Brain pericyte (primary cell): ENCODE data around the gene CHGA.

ENCODE experiments used
- DNase-seq: peaks from one replicate; pipeline ENCODE4 v3.0.0-alpha.2; 2012; ENCODE audit warnings: low read depth, low spot score

Gene CHGA

DNA sequence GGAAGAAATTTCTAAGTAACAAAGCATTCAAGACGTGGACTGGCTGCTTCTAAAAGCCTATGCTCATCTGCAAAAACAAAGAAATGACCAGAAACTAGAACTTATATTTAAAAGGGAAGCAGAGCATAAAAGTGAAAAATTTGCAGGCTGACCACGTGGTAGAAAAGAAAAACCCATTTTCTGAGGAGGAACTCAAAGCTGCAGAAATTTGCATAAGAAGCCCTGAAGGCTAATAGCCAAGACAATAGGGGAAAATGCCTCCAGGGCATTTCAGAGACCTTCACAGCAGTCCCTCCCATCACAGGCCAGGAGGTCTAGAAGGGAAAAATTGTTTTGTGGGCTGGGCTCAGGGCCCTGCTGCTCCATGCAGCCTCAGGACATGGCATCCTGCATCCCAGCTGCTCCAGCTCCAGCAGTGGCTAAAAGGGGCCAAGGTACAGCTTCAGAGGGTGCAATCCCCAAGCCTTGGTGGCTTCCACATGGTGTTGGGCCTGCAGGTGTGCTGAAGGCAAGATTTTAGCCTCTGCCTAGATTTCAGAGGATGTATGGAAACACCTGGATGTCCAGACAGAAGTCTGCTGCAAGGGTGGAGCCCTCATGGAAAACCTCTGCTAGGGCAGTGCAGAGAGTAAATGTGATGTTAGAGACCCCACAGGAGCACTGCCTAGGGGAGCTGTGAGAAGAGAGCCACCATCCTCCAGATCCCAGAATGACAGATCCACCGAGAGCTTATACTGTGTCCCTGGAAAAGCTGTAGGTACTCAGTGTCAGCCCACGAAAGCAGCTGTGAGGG lies 55.5 kb downstream of the CHGA start:
- DNase-seq = no peak

DNA sequence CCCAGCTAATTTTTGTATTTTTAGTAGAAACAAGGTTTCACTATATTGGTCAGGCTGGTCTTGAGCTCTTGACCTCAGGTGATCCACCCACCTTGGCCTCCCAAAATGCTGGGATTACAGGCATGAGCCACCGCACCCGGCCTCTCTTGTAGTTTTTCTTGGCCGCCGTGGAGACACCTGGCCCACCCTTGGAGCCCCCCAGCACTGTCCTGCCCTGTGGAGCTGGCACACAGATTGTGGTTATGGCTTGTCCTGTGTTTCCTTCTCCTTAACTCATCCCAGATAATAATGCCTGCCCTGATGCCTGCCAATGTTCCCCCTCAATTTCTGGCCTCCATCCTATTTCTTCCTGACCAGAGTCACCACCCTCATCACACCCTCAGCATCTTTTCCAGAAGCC lies 57.9 kb downstream of the CHGA start:
- no peak for DNase-seq

DNA sequence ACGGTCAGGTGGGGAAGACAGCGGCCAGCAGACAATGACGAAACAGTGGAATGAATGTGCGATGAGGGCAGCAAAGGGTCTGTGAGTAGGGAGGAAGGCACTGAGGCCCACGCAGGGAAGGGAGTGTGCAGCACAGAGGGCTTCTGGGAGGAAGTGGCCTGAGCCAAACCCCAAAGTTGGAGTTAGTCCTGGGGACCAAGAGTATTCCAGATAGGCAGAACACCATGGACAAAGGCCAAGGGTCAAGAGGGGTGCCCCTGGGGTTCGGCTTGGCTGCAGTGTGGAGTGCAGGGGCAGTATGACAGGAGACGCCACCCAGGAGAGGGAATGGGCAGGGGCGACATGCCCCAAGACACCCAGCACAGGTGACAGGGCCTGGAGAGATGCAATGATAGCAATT lies 58.8 kb downstream of the CHGA start:
- DNase-seq = no peak

DNA sequence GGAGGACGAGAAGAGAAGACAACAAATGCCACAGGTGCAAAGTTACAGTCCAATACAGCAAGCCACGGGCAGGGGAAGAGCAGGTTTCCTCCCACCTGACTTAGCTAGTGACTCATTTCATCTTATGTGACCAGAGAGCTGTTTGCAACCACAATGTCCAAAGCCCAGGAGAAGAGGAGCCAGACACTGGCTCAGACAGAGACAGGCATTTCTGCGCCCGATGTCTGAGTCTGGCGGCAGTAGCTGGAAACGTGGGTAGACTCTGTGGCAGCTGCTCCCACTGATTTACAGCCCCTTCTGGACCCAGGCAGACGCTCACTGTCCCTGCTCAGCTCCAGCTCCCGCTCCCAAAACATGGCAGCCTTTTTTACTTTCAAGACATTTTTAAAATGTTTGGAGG lies 60.0 kb downstream of the CHGA start:
- no peak for DNase-seq

DNA sequence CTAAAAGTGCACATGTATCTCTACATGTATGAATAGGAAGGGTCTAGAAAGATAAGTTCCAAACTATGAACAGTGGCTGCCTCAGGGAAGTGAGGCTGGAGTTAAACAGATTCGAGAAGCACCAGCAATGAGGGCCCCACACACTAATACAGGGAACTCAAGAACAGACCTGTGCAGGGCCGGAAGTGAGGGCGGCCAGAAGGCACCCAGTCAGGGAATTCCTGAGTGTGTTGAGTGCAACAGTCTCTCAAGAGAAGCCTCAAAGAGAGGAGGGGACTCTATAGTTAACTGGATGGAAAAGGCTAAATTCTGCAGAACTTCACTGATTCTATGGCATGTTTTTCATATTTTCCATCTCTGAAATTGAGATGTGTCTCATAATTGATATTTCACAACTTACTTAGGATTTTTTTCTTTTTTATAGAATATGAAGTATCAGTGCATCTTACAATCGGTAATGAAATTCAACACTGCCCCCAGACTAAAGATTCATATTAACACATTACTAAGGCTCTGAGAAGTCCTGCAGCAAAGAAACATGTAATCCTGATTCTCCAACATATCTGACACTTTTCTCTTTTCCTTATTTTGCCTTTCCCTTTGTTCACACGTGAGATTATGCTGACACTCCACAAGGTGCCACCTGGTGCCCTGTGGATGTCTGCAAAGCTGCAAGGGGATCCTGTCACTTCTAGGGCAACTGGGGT lies 61.3 kb downstream of the CHGA start:
- DNase-seq = no peak
